Measurements from ENCODE around the gene LPO.
A peak's percentile ranks its signal among the peaks of the same experiment; 100 is the strongest.

LPO gene

DNA sequence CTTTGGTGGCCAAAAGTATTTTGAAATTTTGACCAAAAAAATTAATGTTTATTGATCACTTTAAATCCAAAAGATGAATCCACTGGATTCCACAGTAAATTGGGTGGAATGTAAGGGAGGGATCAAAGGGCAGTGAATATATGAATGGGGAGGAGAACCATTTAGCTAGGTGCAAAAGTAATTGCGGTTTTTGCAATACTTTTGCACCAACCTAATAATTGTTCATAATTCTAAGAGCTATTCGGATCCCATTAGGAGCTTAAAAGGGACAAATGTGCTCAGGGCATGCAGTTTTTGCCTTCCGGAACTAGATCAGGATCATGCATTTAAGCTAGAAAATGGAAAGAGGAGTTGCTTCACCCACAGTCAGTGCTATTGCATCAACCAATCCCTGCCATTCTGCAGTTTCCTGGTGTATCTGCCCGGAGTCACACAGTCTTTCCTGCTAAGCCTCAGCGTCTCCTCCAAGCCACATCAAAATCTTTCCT, at the start of gene LPO:
Gene LPO, plus strand, starts transcription at position 438 of the 488 bp plus-strand sequence. CDS start 4,396 bp downstream, outside the sequence.
- DNase-seq (ENCODE audit: low read depth in 3 of 3, low spot score in 1 of 3) = no peak

GRCh38 chr17:58189436-58190146, 48.8 kb upstream of the LPO start:
- DNase-seq (ENCODE audit: low read depth in 3 of 3, low spot score in 1 of 3) = no peak

DNA sequence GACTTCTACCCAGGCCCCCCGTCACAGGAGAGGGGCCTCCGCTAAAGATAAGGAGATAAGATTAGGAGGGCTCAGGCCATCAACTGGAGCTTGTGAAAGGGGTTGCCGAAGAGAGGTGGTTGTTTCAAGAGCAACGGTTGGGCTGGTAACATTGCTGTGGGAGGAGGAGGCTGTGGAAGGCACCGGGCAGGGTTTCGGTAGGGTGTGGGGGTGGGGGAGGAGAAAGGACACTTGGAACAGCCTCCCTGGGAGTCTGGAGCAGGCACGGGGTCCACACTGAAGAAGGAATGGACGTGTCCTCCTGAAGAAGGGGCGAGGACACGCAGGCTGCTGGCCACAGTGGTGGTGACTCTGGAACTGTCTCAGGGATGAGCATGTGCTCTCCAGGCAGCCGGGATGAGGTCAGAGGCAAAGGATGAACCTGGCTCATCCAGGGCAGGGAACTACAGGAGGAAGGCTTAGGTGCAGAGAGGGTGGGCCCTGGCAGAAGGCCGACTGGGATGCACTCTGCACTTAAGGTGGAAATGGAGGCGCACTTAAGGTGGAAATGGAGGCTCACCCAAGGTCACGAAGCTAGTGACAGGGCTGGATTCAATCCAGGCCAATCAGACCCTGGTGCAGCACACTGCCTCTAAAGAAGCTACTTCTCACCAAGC, 47.0 kb upstream of the LPO start:
- DNase-seq (ENCODE audit: low read depth in 3 of 3, low spot score in 1 of 3) = no peak

DNA sequence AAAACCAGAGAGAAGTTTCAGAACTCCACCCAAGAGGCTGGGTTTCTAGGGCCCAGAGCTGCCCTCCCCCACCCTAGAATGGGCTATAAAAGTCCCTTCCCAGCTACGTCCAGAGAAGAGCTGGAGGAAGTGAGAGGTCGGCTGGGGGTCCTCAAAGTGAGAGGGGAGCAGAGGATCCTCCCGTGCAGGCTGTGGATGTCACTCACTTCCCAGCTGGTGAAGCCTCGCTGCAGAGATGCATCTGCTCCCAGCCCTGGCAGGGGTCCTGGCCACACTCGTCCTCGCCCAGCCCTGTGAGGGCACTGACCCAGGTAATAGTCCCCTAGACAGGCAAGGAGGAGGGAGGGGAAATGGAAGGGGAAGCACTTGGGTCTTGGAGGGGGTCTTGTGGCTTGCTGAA, 45.8 kb upstream of the LPO start, which contains the start of gene EPX:
Gene EPX, plus strand, starts transcription at position 115 of the 400 bp plus-strand sequence. Its CDS starts 121 bp downstream, at position 236.
- DNase-seq (ENCODE audit: low read depth in 3 of 3, low spot score in 1 of 3) = no peak

DNA sequence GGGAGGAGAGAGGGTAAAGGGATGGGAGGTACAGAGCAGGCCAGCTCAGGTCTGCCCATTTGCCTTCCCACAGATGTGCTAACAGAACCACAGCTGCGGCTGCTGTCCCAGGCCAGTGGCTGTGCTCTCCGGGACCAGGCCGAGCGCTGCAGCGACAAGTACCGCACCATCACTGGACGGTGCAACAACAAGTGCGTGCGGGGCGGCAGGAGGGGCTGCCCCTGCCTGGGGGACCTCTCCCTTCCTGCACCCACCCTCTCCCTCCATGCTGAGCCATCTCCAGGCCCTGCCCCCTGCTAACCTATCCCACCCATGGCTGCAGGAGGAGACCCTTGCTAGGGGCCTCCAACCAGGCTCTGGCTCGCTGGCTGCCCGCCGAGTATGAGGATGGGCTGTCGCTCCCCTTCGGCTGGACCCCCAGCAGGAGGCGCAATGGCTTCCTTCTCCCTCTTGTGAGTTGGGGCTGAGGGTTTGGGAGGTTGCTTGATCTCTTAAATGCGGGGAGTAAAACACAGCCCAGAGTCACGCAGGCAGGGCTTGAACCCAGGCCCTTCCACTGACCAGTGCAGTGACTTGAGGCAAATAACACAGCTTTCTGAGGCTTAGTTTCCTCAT, 44.6 kb upstream of the LPO start:
- no peak for DNase-seq (ENCODE audit: low read depth in 3 of 3, low spot score in 1 of 3)

- DNase-seq (ENCODE audit: low read depth in 3 of 3, low spot score in 1 of 3) = no peak
These were observed 42.8 kb upstream of the LPO start for GRCh38 chr17:58195518-58196123.

DNA sequence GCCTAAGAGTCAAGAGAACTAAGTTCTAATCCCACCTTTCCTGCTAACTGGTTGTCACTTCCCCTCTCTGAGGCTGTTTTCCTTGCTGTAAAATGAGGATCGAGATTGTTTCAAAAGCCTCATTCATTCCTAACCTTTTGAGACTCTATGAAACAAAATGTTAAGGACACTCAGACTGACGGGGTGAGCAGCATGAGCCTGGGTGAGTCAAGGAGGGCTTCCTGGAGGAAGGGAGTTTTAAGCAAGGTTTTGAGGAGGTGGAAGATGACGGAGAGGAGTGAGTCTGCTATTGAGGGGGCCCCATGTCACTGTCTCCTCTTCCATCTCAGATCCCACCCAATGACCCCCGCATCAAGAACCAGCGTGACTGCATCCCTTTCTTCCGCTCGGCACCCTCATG, 41.8 kb upstream of the LPO start:
- DNase-seq (ENCODE audit: low read depth in 3 of 3, low spot score in 1 of 3) = no peak

GRCh38 chr17:58200024-58200633, 38.3 kb upstream of the LPO start:
- DNase-seq (ENCODE audit: low read depth in 3 of 3, low spot score in 1 of 3) = peak in 2 of 3 donors; percentile 11 to 39

GRCh38 chr17:58202859-58203258, 35.5 kb upstream of the LPO start:
- no peak for DNase-seq (ENCODE audit: low read depth in 3 of 3, low spot score in 1 of 3)

GRCh38 chr17:58204796-58205195, 33.6 kb upstream of the LPO start:
- no peak for DNase-seq (ENCODE audit: low read depth in 3 of 3, low spot score in 1 of 3)

GRCh38 chr17:58205936-58206335, 32.4 kb upstream of the LPO start:
- DNase-seq (ENCODE audit: low read depth in 3 of 3, low spot score in 1 of 3) = no peak

DNA sequence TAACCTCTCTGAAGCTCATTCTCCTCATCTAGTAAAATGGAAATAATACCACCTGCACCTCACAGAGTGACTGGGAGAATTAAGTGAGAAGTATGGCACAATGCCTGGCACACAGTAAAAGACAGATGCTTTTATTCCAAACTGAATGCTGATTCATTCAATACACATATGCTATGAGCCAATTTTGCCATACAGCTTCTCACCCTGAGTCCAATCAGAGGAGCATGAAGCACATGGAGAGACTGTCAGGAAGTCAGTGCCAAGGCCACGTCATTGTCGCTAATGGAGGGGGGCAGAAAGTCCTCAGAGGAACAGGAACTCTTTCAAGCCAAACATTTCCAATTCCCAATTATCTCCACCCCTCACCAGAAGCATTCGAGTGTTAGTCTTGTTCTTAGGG, 30.9 kb upstream of the LPO start:
- DNase-seq (ENCODE audit: low read depth in 3 of 3, low spot score in 1 of 3) = no peak

DNA sequence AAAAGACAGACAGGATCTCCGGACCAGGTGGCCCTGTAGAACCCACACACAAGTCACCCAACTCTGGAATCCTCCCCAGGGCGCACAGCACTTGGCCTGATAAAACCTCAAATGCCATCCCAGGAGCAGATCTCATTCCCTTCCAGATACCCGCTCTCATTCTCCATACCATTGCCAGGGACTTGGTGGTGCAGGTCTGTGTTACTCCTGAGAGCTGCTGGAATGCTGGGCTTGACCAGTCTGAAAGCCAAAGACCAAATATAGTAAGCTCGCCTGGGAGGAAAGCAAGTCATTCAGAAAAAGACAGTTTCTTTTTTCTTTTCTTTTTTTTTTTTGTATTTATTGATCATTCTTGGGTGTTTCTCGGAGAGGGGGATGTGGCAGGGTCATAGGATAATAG, 30.0 kb upstream of the LPO start:
- DNase-seq (ENCODE audit: low read depth in 3 of 3, low spot score in 1 of 3) = no peak

GRCh38 chr17:58210922-58211321, 27.5 kb upstream of the LPO start:
- no peak for DNase-seq (ENCODE audit: low read depth in 3 of 3, low spot score in 1 of 3)

- DNase-seq (ENCODE audit: low read depth in 3 of 3, low spot score in 1 of 3) = no peak
These were observed 22.7 kb upstream of the LPO start for GRCh38 chr17:58215685-58216084.

DNA sequence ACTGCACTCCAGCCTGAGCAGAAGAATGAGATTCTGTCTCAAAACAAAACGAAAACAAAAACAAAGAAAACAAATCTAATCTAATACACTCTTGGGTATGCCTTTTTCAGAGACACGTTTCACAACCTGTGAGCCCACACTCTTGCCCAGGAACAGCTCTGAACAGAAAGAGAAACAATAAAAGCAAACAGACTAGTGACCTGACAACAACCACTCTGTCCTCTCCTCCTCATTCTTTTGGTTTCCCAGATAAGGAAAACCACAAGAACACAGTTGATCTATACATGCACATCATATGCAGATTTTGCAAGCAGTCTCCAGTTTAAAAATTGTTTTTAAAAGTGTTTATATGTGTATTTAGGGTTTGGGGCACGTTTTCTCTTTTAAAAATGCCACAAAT, 20.6 kb upstream of the LPO start:
- no peak for DNase-seq (ENCODE audit: low read depth in 3 of 3, low spot score in 1 of 3)

DNA sequence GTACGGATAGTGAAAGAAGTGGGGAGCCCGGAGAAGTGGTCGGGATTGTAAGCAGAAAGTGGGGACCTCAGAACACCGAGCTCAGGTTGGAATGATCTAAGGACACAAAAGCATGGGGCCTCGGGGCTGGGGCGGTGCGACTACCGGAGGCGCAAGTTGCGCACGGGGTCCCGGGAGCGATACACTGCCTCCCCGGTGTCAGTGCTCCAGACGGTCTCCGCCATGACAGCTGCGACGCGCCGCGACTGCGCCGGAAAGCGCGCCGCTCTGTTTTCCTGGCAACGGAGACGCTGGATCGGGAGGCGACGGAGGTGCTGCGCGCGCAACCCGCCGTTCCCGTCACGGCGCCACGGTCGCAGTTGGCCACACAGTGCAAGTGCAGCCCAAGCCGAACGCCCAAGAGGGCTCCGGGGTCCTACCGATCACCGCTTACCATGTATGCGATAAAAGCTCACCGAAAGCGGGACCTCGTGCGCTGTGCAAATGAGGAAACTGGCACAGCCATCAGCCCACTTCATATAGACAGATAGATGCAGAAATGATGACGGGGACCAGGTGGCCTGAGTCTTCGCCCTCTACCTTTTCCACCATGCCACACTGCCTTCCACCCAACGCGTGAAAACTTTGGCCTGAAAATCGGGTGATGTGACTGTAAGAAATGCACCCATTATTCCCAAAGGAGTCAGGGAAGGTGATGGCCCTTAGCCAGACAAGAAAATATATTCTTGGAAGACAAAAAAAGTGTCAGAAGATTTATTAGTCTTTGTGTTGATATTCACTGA, 19.2 kb upstream of the LPO start, which contains the start of gene MKS1:
Gene MKS1, minus strand, starts transcription at position 249 of the 782 bp plus-strand sequence. Its CDS starts 25 bp downstream, at position 224.
- peak; percentile 89 to 92 (median 91) for DNase-seq (ENCODE audit: low read depth in 3 of 3, low spot score in 1 of 3)

DNA sequence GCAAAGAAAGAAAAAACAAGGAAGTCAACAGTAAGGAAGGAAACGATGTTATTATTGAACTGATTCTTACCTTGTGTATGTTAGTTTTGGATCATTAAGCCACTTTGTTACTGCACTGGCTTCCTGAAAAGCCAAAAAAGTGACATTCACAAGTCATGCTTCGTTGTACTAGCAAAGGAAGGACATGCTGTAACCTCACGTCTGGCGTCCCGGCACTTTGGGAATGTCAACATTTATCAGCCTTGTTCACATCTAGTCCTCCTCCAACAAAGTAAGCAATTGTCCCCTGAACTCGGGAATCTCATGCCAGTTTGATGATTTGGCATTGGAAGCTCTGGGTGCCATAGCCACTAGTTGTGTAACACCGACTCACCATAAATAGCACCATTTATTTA, 18.6 kb upstream of the LPO start:
- no peak for DNase-seq (ENCODE audit: low read depth in 3 of 3, low spot score in 1 of 3)

GRCh38 chr17:58224315-58224714, 14.1 kb upstream of the LPO start:
- no peak for DNase-seq (ENCODE audit: low read depth in 3 of 3, low spot score in 1 of 3)

GRCh38 chr17:58227733-58228132, 10.7 kb upstream of the LPO start:
- DNase-seq (ENCODE audit: low read depth in 3 of 3, low spot score in 1 of 3) = no peak

Data from stimulated activated CD4-positive, alpha-beta T cell treated with anti-CD3 and anti-CD28 coated beads, TNF-alpha, amount 100 ng/mL, for 1 hour (primary cell).